HS-5 (cell line): ENCODE measurements around the gene PLB1.

Source experiments
- DNase-seq: peaks from one replicate; pipeline ENCODE4 v3.0.0-alpha.2; 2012; ENCODE audit warnings: low read depth

PLB1 gene

DNA sequence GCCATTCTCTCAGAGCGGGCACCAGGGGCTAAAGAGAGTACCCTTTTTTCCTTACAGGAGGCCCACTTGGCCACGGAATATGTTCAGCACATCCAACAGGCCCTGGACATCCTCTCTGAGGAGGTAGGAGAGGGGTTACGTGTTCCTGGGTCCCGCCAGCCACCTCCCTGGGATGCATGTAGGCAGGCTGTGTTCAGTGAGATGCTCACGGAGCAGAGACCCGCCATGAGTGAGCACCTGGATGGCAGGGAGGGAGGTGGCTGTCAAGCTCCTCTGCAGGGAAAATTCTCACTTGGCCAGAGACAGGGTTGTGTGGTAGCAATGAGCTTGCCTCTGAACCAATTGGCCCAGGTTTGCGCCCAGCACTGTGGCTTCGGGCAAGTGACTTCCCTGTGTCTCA, 132.6 kb downstream of the PLB1 start:
- no peak for DNase-seq

DNA sequence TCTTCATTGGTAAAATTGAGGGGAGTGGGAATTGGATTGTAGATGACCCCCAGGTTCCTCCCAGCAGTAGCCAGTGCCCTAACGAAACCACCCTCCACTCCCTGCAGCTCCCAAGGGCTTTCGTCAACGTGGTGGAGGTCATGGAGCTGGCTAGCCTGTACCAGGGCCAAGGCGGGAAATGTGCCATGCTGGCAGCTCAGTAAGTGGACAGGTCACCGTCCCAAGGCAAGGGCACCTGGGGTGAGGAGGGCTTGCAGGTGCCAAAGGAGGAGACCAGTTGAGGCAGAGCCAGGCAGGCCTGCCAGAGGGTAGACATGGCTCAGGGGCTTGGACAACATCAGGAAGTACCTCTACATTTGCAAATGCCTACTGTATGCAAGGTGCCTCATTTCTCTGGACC, 133.1 kb downstream of the PLB1 start:
- DNase-seq: no peak

DNA sequence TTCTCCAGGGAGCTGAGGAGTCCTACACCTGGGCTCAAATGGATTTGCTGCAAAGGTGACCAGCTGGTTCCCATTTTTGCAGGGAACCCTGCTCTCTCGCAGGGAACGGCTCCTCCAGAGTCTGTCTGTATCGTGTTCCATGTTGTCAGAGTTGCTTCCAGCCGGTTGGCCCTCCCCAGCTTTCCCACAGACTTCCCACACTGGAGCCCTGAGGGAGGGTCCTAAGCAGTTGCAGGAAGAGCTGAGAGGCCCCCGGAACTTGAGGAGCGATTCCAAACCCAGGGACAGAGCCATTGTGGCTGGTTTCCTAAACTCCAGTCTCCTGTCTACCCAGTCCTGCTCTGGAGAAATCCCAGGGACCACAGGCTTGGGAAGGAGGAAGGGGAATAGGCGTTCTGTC, 134.1 kb downstream of the PLB1 start:
- DNase-seq: no peak

DNA sequence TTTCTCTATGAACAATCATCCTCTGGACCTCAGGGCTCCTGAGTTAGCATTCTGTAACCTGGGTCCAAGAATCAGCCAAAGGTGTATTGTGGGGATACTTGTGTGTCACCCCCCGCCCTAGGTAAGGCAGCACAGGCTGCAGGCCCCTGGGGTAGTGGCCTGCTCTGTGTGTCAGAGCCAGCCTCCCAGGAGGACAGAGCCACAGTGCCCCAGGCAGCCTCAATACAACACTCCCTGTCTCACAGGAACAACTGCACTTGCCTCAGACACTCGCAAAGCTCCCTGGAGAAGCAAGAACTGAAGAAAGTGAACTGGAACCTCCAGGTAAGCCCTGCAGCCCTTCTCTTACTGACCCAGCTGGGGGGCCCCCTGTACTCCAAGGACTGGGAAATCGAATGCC, 134.5 kb downstream of the PLB1 start:
- DNase-seq: no peak

DNA sequence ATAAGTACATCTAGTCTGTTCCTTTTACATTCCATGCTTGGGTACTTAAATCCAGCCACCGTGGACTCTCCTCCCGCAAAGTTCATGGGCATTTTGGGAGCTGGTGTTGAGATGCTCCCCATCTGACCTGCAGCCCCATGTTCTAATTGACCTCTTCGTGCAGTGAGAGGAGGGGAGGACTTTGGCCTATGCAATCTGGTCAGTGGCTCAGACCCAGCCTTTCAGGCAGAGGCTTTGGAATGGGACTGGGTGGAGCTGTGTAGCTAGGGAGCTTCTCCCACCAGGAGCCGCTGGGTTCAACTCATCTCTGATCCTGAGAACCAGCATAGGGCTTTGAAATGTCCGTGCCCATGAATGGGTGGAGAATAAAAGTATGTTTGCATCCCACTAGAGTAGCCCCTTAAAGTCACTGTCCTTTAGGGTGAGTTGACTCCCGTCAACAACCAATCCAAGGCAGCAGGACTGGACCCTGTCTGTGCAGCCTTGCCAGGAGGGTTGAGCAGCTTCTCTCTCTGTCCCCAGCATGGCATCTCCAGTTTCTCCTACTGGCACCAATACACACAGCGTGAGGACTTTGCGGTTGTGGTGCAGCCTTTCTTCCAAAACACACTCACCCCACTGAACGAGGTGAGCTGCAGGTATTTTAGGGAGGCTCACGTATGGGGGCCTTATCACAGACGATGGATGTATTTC, 135.8 kb downstream of the PLB1 start:
- DNase-seq: no peak

DNA sequence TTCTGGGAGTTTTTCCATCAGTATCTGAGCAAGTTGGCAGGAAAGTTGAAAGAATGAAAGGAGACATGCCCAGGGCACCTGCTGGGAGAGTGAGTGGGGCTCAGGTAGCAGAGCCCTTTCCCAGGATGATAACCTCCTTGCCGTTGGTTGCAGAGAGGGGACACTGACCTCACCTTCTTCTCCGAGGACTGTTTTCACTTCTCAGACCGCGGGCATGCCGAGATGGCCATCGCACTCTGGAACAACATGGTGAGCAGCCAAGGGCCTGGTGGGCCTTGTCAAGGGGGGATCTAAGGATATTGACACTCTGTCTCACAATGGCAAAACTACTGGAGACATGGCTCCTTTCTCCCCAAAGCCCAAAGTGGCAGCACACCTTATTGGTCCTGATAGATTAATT, 136.9 kb downstream of the PLB1 start:
- no peak for DNase-seq

DNA sequence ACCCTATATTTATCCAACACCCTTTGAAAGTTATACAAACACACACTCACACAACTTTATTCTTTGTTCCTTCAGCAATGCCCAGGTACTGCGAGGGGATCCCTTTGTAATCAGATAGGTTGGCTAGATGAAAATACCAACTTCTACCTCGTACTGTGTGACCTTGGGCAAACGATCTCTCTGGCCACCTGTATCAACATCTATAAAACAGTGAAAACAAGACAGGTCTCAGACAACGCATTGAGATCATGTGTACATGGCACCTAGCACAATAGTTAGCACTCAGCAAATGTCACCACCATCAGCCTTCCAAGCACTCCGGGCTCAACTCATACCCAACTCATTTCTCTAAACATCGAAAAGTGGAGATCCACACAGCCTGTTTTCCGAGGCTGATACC, 137.3 kb downstream of the PLB1 start:
- no peak for DNase-seq

DNA sequence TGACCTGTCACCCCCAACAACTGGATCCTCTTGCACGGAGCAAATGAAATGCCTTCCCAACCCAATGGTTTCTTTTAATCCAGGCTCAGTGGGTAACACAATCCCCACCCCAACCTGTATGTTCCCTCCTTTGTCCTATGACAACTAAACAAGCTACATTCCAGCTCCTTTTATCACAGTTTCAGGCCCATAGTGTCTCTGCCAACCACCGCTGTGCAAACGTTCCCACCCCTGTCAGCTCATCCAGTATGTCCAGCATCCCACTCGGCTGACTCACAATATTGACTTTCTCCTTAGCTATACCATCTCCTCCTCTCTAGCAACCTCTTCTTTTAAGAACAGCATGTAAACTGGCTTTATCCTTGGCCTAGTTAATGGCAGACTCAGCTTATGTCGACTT, 137.9 kb downstream of the PLB1 start:
- no peak for DNase-seq

DNA sequence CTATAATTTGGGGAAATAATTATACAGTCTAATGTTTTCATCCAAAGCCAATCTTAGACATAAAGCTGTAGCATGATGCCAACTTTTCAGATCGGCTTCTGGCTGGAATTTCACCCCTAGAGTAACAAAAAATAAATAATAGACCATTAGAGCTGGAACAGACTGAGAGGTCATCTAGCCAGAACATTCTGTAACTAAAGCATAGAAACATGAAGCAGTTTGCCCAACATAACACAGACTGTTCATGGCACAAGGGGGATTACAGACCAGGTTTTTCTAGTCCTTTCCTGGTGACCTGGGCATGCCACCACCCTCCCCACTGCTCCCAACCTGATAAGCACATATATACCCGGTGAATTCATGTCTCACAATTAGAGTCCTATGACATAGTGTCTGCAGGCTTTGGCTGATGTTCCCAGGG, 139.3 kb downstream of the PLB1 start:
- DNase-seq: no peak

DNA sequence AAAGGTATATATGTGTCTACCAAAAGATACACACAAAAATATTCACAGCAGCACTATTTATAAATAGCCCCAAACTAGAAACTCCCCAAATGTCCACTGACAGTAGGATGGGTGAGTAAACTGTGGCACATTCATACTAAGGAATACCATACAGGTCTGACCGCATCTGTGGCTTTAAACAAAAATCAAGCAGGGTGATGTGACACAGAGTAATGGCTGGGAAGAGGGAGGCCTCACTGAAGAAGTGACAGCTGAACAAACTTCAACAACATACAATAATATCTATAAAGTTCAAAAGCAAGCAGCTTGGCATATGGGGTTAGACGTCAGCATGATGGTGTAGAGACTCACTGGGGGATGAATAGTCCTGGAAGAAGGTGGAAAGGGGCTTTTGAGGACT, 140.6 kb downstream of the PLB1 start:
- DNase-seq: no peak

DNA sequence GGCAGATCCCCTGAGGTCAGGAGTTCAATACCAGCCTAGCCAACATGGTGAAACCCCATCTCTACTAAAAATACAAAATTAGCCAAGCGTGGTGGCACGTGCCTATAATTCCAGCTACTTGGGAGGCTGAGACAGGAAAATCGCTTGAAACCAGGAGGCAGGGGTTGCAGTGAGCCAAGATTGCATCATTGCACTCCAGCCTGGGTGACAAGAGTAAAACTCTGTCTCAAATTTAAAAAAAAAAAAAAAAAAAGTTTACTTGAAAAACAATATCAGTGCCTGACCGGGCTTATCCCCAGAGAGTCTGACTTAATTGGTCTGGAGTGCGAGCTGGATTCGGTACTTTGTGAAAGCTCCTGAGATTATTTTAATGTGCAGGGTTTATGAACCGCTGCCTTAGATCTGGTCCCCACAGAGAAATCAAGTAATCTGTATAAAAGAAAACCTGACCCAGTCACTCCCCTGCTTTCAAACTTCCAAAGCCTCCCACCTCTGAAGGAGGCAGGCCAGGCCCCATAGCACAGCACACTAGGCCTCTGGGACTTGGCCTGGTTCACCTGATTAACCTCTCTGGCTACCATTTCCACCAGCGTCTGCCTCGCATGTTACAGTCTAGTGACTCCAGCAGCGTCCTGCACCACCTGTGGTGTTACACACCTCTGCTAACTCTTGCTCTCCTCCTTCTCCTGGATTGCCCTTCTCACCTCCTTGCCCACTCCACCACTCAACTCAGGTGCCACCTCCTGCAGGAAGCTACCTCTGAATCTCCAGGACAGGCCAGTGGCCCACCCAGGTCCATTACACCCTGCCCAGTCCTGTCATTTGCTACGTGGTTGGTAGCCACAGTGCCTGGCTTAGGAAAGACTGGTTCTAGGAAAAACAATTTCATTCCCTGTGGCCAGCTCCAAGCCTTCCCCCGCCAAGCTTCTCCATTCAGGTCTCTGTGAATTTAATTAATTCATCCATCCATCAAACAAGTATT, 141.5 kb downstream of the PLB1 start:
- no peak for DNase-seq

DNA sequence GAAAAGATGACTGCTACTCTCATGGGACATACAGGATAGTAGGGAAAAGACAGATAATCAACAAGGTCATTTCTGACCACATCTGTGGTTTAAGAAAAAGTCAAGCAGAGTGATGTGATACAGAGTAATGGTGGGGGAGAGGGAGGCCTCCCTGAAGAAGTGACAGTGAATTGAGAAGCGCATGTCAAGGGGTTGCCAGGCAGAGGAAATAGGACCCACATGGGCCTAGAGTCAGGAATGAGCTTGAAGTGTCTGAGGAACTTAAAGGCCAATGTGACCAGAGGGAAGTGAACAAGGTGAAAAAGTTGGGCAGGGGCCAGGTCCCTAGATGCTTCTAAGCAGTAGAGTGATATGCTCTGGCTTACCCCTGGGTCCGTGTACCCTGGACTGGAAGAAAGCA, 142.2 kb downstream of the PLB1 start:
- no peak for DNase-seq

DNA sequence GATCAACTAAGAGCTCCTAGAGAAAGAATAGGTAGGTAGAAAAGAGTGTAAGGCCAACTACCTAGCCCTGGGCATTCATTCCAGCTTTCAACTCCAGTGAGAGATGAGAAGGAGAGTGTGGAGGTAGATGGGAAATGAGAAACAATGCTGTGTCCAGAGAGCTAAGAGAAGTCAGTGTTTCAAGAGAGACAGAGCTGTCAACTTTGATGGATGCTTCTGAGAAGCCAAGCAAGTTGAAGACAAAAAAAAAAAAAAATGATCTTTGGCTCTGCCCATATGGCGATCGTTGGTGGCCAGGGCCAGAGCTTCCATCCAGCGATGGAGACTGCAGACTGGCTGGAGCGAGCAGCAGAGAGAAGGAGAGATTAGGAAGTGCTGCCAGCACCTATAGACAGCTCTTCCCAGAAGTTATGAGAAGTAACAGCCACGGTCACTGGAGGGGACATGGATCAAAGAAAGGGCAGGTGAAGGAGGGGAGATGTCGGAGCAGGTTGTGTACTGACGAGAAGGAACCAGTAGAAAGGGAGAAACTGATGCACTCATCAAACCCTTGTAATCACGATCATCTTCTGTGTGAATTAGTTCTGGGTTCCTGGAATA, 143.3 kb downstream of the PLB1 start:
- no peak for DNase-seq

DNA sequence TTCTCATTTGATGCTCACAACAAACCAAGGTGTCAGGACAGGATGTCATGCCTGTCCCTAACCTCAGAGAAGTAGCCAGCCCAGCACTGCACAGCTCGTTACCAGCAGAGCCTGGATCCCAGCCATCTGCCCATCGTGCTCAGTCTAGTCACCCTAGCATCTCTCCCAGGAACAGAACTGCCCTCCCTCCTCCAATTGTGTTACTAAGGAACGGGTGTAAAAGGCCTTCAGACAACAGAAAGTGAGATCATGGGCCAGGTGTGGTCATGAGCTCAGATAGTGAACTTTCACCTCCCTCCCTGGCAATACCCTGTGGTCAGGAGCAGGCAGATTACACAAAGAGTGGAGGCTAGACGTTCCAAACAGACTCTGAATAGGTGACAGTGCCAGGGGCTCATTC, 144.0 kb downstream of the PLB1 start:
- no peak for DNase-seq

DNA sequence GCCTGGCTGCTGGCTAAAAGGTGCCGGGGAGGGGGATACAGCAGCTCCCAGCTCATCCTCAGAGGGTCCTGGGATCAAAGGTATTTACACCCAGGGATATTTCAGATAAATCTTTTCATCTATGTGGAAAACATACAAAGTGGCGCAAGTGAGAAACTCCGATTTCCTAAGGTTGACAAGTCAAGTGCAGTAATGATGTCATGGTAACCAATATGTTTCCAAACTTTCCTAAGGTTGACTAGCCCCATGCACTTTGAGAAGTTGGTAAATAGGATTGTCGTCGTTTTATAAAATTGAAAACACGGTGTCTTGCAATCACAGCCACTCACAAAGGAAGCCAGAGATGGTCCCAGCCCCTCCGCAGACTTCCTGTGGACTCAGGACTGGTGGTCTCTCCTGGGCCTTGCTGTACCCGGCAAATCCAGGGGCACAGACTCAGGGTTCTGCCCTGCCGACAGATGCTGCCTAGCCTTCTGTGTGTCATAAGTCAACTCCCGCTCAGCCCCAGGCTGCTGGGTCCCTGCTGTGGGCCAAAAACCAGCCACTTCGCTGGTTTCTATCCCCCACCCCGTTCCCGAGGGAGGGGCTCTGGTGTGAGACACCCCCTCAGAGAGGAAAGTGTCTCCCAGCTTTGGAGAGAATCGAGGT, 144.5 kb downstream of the PLB1 start:
- no peak for DNase-seq

DNA sequence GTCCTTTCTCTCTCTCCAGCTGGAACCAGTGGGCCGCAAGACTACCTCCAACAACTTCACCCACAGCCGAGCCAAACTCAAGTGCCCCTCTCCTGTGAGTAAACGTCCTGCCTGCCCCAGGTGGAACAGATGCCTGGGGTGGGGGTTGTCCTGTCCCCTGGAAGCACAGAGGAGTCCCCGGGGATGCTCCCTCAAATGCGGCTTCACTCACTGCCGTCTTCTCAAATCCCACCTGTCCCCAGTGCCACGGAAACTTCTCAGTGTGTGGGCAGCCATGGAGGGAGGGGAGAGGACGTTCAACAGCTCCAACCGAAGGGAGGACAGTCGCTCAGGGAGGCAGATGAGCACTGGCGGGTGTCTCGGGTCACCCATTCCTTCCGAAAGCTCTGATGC, 145.0 kb downstream of the PLB1 start:
- no peak for DNase-seq

DNA sequence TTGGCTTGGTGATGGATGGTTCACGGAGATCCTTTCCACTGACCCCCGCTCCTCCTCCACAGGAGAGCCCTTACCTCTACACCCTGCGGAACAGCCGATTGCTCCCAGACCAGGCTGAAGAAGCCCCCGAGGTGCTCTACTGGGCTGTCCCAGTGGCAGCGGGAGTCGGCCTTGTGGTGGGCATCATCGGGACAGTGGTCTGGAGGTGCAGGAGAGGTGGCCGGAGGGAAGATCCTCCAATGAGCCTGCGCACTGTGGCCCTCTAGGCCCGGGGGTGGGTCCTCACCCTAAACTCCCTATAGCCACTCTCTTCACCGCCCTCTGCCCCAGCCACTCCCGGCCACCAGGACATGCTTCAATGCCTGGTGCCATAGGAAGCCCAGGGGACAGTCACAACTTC, 146.9 kb downstream of the PLB1 start:
- DNase-seq: no peak

DNA sequence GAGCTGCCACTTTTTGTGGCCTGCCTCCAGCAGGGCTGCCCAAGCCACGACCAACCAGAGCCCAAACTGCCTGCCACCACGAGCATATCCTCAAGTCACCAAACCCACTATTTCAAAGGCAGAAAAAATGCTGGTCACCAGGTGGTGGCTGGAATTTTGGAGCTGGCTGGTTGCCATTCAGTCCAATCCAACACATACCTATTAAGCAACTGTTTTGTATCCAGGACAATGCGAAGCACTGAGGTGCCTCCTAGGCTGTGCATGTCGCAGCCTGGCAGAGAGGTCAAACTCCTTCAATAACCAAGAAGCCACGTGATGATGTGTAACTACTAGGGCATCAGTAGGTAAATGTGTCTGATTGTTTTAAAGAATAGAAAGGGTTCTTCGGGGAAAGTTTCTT, 147.5 kb downstream of the PLB1 start:
- DNase-seq: no peak

DNA sequence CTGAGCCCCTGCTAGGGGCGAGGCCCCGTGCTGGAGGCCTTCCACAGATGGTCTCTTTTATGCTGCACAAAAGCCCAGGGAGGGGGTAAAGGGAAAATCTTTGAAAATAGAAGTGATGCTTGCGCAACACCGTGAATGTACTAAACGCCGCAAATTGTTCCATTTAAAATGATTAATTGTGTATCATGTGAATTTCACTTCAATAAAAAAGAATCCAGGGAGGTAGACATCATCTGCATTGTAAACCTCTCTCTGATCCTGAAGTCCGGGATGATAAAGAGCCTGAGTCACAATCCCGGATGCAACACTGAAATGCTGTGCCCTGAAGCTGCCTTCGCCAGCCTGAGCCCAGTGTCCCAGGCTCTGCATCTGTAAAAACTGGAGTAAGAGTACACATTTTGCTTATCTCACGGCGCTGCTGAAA, 148.1 kb downstream of the PLB1 start:
- DNase-seq: no peak

DNA sequence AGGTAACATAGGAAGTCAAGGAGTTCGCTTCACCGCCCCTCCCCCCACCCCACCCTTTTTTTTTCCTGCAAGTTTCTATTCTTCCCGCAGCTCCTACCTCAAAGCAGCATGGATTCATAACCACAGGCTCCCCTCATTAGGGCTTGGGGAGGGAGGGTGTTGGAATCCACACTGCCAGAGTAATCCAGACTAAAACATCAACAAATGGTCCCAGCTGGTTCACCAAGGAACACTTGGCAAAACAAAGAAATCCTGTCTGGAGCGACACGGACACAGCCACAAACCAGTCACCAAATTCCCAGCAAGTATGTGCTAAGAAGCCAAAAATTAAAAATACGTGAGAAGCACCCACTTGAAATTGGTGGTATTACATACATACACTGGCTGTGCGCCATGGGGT, 148.9 kb downstream of the PLB1 start:
- no peak for DNase-seq

DNA sequence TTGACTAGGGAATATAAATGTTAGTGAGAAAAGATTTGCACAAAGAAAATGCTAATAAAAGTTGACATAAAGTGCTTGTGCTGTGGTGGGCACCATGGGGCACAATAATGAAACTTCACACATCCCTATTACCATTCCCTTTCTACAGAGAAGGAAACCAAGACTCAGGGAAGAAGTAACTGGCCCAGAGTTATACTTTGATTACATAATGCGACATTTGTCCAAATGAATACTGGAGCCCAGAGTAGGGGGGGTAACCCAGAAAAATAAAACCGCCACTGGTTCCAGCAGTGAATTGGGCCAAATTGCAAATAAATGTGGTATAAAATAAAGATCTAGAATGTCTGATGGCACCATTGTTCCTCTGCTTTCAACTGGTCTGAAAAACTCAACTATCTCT, 149.7 kb downstream of the PLB1 start:
- DNase-seq: no peak

DNA sequence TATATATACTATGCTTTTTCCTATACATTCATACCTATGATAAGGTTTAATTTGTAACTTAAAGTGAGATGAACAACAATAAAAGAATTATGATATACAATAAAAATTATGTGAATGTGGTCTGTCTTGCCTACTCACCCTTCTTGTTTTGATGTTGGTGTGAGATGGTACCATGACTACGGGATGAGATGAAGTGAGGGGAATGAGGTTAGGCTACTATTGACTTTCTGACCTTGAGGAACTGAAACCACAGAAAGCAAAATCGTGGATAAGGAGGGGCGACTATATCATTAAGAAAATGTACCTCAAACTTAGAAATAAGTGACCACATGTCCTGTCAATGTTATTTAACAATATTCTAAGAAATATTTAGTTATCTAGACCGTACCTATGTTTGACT, 151.8 kb downstream of the PLB1 start:
- DNase-seq: no peak

DNA sequence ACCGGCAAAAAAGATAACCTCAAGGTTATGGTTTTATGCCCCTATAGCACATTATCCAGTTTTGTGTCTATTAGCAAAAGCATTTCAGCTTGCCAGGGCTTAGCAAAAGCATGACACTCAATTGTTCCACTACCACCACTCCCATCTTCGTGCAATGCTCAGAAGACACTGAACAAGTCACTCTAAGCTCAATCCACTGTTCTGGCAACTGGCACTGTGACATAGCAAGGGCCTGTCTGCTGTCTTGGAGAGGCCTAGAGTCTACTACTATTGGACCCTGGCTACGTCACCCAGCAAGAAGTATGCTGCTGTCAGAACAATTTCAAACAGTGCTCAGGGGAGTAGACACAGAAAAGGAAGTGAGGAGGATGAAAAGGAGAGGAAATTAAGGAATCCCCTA, 152.3 kb downstream of the PLB1 start:
- no peak for DNase-seq
